NAMALWA (cell line): ENCODE measurements around the gene MAGEB3.

Experiments used
- DNase-seq: peaks from one replicate; pipeline ENCODE4 v3.0.0-alpha.2; 2015; ENCODE audit warnings: low spot score

MAGEB3 gene

GRCh38 chrX:30280428-30280827 lies 50.0 kb downstream of the MAGEB3 start:
- DNase-seq: no peak

GRCh38 chrX:30282527-30282926 lies 52.1 kb downstream of the MAGEB3 start:
- DNase-seq: no peak

- no peak for DNase-seq
These were observed 53.2 kb downstream of the MAGEB3 start for GRCh38 chrX:30283456-30284200.
